ENCODE measurements around the gene MMP19. TPM values are rescaled to one million over a fixed set of nuclear protein-coding genes. Genes with fewer than 3 reads are reported as not detected.

MMP19 gene
- total RNA-seq, 1 experiment from 2014 or later: 0.04 TPM

GRCh38 chr12:55845785-55846496, 3.2 kb upstream of the MMP19 start:
- CTCF ChIA-PET: no interaction called here
- H3K27ac ChIP-seq (ENCODE audit: low read length): no peak overlapping the region

GRCh38 chr12:55845361-55845760, 2.6 kb upstream of the MMP19 start:
- BruUV-seq (replicated peaks): no TSS peak
- no peak overlapping the region for H3K9ac ChIP-seq (ENCODE audit: low read length)
- no peaks in the 10 kb centered on the region for H3K36me3 ChIP-seq (ENCODE audit: low read depth, low read length)
- peaks cover 9% of the 10 kb centered on the region for H3K27me3 ChIP-seq (ENCODE audit: low read length)
- no peaks in the 10 kb centered on the region for H3K79me2 ChIP-seq (ENCODE audit: low read length)
- DNase-seq: no peak
- H3K9me2 ChIP-seq (replicated peaks; ENCODE audit: low read length): no peaks in the 10 kb centered on the region
- no peak for ATAC-seq
- H3F3A ChIP-seq (ENCODE audit: low read length, unreplicated experiment): no peaks in the 10 kb centered on the region
- no peak overlapping the region for H3K4me2 ChIP-seq (ENCODE audit: low read length)
- POLR2A ChIA-PET (ENCODE audit: unreplicated experiment): no interaction called here
- H3K4me3 ChIP-seq (ENCODE audit: low read length): no peak overlapping the region
- H3K4me1 ChIP-seq (ENCODE audit: insufficient read depth, low read length): peaks cover 9% of the 10 kb centered on the region
- H3K27ac ChIP-seq (ENCODE audit: low read length): no peak overlapping the region
- CTCF ChIA-PET: no interaction called here
- intact Hi-C loops (cut with micrococcal nuclease): no loop called here
- H4K20me1 ChIP-seq (ENCODE audit: low read length): no peaks in the 10 kb centered on the region
- no peak overlapping the region for H2AFZ ChIP-seq (ENCODE audit: low read length)
- no peaks in the 10 kb centered on the region for H3K9me3 ChIP-seq (ENCODE audit: low read length)
- TF ChIP-seq EZH2phosphoT487 (IDR thresholded peaks at IDR 0.05; ENCODE audit: borderline replicate concordance, low read length) (no peak), EZH2 (IDR thresholded peaks at IDR 0.05; ENCODE audit: low read length, unreplicated experiment) (no peak)

More at GRCh38 chr12:55845785-55846496, 3.2 kb upstream of the MMP19 start:
- H3K9me2 ChIP-seq (replicated peaks; ENCODE audit: low read length): no peaks in the 10 kb centered on the region
- no peak for ATAC-seq
- TF ChIP-seq EZH2 (IDR thresholded peaks at IDR 0.05; ENCODE audit: low read length, unreplicated experiment) (no peak), EZH2phosphoT487 (IDR thresholded peaks at IDR 0.05; ENCODE audit: borderline replicate concordance, low read length) (no peak), CTCF (conservative IDR thresholded peaks at IDR 0.05; ENCODE audit: low read depth, low read length) (no peak)
- no peaks in the 10 kb centered on the region for H3K79me2 ChIP-seq (ENCODE audit: low read length)
- no peak overlapping the region for H3K4me3 ChIP-seq (ENCODE audit: low read length)
- no peaks in the 10 kb centered on the region for H3K9me3 ChIP-seq (ENCODE audit: low read length)
- intact Hi-C loops (cut with micrococcal nuclease): no loop called here
- no TSS peak for BruUV-seq (replicated peaks)
- H3F3A ChIP-seq (ENCODE audit: low read length, unreplicated experiment): no peaks in the 10 kb centered on the region
- H2AFZ ChIP-seq (ENCODE audit: low read length): no peak overlapping the region
- no peak for DNase-seq
- no peaks in the 10 kb centered on the region for H3K36me3 ChIP-seq (ENCODE audit: low read depth, low read length)
- H3K4me2 ChIP-seq (ENCODE audit: low read length): no peak overlapping the region
- no peak overlapping the region for H3K9ac ChIP-seq (ENCODE audit: low read length)
- peaks cover 14% of the 10 kb centered on the region for H3K27me3 ChIP-seq (ENCODE audit: low read length)
- no peaks in the 10 kb centered on the region for H4K20me1 ChIP-seq (ENCODE audit: low read length)
- POLR2A ChIA-PET (ENCODE audit: unreplicated experiment): no interaction called here
- peaks cover 9% of the 10 kb centered on the region for H3K4me1 ChIP-seq (ENCODE audit: insufficient read depth, low read length)

GRCh38 chr12:55844961-55845360, 2.2 kb upstream of the MMP19 start:
- no peak overlapping the region for H3K4me2 ChIP-seq (ENCODE audit: low read length)
- ChIA-PET CTCF (no interaction called here), POLR2A (ENCODE audit: unreplicated experiment) (no interaction called here)
- no peaks in the 10 kb centered on the region for H3K9me3 ChIP-seq (ENCODE audit: low read length)
- no peaks in the 10 kb centered on the region for H3K9me2 ChIP-seq (replicated peaks; ENCODE audit: low read length)
- TF ChIP-seq EZH2 (IDR thresholded peaks at IDR 0.05; ENCODE audit: low read length, unreplicated experiment) (no peak), EZH2phosphoT487 (IDR thresholded peaks at IDR 0.05; ENCODE audit: borderline replicate concordance, low read length) (no peak), CTCF (conservative IDR thresholded peaks at IDR 0.05; ENCODE audit: low read depth, low read length) (no peak)
- no peak overlapping the region for H3K4me3 ChIP-seq (ENCODE audit: low read length)
- H3F3A ChIP-seq (ENCODE audit: low read length, unreplicated experiment): no peaks in the 10 kb centered on the region
- peaks cover 5% of the 10 kb centered on the region; the same call in 1 of the 2 replicates for H3K27me3 ChIP-seq (ENCODE audit: low read length)
- H3K9ac ChIP-seq (ENCODE audit: low read length): no peak overlapping the region
- H2AFZ ChIP-seq (ENCODE audit: low read length): no peak overlapping the region
- no peak overlapping the region for H3K27ac ChIP-seq (ENCODE audit: low read length)
- no peaks in the 10 kb centered on the region for H3K36me3 ChIP-seq (ENCODE audit: low read depth, low read length)
- no peak for DNase-seq
- no TSS peak for BruUV-seq (replicated peaks)
- intact Hi-C loops (cut with micrococcal nuclease): no loop called here
- H3K4me1 ChIP-seq (ENCODE audit: insufficient read depth, low read length): peaks cover 9% of the 10 kb centered on the region
- no peak for ATAC-seq
- H4K20me1 ChIP-seq (ENCODE audit: low read length): no peaks in the 10 kb centered on the region
- no peaks in the 10 kb centered on the region for H3K79me2 ChIP-seq (ENCODE audit: low read length)
